GM10266 (cell line): ENCODE results near the gene AUH.
A peak's percentile ranks its signal among the peaks of the same experiment; 100 is the strongest.

Experiments
- DNase-seq: peaks from one replicate; pipeline ENCODE4 v3.0.0; 2012; ENCODE audit errors: extremely low spot score
- CTCF ChIP-seq: IDR thresholded peaks from 2 replicates; pipeline ENCODE4 v1.5.1; 2012; ENCODE audit warnings: mild to moderate bottlenecking, low read depth; ENCODE audit not compliant: control insufficient read depth, insufficient read depth; ENCODE audit errors: missing control alignments

AUH gene

GRCh38 chr9:91220021-91220420 is 141.7 kb downstream of the AUH start:
- TF ChIP-seq CTCF, result no peak
- DNase-seq, result no peak

GRCh38 chr9:91219557-91219956 is 142.2 kb downstream of the AUH start:
- no peak for DNase-seq
- no peak for TF ChIP-seq CTCF

- no peak for DNase-seq
- no peak for TF ChIP-seq CTCF
Measured at GRCh38 chr9:91217388-91217787, 144.3 kb downstream of the AUH start.

- DNase-seq, result no peak
Measured at GRCh38 chr9:91214867-91215266, 146.9 kb downstream of the AUH start.

GRCh38 chr9:91214086-91214485 is 147.6 kb downstream of the AUH start:
- DNase-seq, result no peak
- no peak for TF ChIP-seq CTCF

More at GRCh38 chr9:91214867-91215266, 146.9 kb downstream of the AUH start:
- no peak for TF ChIP-seq CTCF

GRCh38 chr9:91212596-91213243 is 149.0 kb downstream of the AUH start:
- no peak for DNase-seq
- no peak for TF ChIP-seq CTCF

GRCh38 chr9:91211919-91212318 is 149.8 kb downstream of the AUH start:
- TF ChIP-seq CTCF, result no peak
- DNase-seq, result peak; percentile 33
